H4 (cell line): Measurements from ENCODE around the gene RAB6A. TPM values are rescaled to one million over a fixed set of nuclear protein-coding genes. Genes with fewer than 3 reads are reported as not detected.
"Not testable (repeated sequence)": the region's sequence is repeated elsewhere in the genome, so short reads cannot be mapped to it uniquely, and the experiment has no call there.

ENCODE experiments used
- DNase-seq: peaks from one replicate; pipeline ENCODE4 v3.0.0-alpha.2; 2015; ENCODE audit warnings: low spot score
- total RNA-seq: library from RNA; depleted of rRNA; stranded (reverse); fragments of >200 nt; shearing (Covaris generic); gene quantifications from 2 replicates; pipeline ENCODE4 v1.2.3, GENCODE V29; 2014

RAB6A gene
- total RNA-seq, 1 experiment from 2014 or later = 47.8 TPM

GRCh38 chr11:73762732-73763131, 1.9 kb upstream of the RAB6A start:
- DNase-seq = no peak

GRCh38 chr11:73761403-73761945, 600 bp upstream of the RAB6A start:
- no peak for DNase-seq

GRCh38 chr11:73760135-73760678, 667 bp downstream of the RAB6A start:
- DNase-seq = no peak

- DNase-seq = peak; percentile 19
Observed at GRCh38 chr11:73759610-73760134, 1.2 kb downstream of the RAB6A start.

- DNase-seq = no peak
Observed at GRCh38 chr11:73758451-73758850, 2.4 kb downstream of the RAB6A start.

- DNase-seq = no peak
Observed at GRCh38 chr11:73757598-73757997, 3.3 kb downstream of the RAB6A start.

- no peak for DNase-seq
Observed at GRCh38 chr11:73755670-73756069, 5.2 kb downstream of the RAB6A start.

GRCh38 chr11:73753938-73754337, 6.9 kb downstream of the RAB6A start:
- DNase-seq = no peak

GRCh38 chr11:73752903-73753302, 8.0 kb downstream of the RAB6A start:
- DNase-seq = no peak

- no peak for DNase-seq
Observed at GRCh38 chr11:73752216-73752867, 8.5 kb downstream of the RAB6A start.

GRCh38 chr11:73750862-73751261, 10.0 kb downstream of the RAB6A start:
- DNase-seq = not testable (repeated sequence)

GRCh38 chr11:73750228-73750627, 10.6 kb downstream of the RAB6A start:
- no peak for DNase-seq

- DNase-seq = no peak
Observed at GRCh38 chr11:73749118-73749517, 11.8 kb downstream of the RAB6A start.

- no peak for DNase-seq
Observed at GRCh38 chr11:73748300-73748699, 12.6 kb downstream of the RAB6A start.

- no peak for DNase-seq
Observed at GRCh38 chr11:73747762-73748161, 13.1 kb downstream of the RAB6A start.

- no peak for DNase-seq
Observed at GRCh38 chr11:73746701-73747100, 14.2 kb downstream of the RAB6A start.

GRCh38 chr11:73743045-73743444, 17.8 kb downstream of the RAB6A start:
- DNase-seq = no peak

- DNase-seq = not testable (repeated sequence)
Observed at GRCh38 chr11:73735959-73736358, 24.9 kb downstream of the RAB6A start.

GRCh38 chr11:73734993-73735392, 25.9 kb downstream of the RAB6A start:
- DNase-seq = no peak

- DNase-seq = not testable (repeated sequence)
Observed at GRCh38 chr11:73734011-73734410, 26.9 kb downstream of the RAB6A start.

GRCh38 chr11:73732936-73733335, 27.9 kb downstream of the RAB6A start:
- DNase-seq = not testable (repeated sequence)

- DNase-seq = no peak
Observed at GRCh38 chr11:73729594-73730206, 31.2 kb downstream of the RAB6A start.

- no peak for DNase-seq
Observed at GRCh38 chr11:73728000-73728399, 32.9 kb downstream of the RAB6A start.
